ENCODE data around the gene PPP1R14C.

- TF ChIP-seq CTCF (IDR thresholded peaks at IDR 0.05), result no peak
- TF ChIP-seq RAD21 (conservative IDR thresholded peaks at IDR 0.05 in 1 of 2, IDR thresholded peaks at IDR 0.05 in 1 of 2), result no peak
- TF ChIP-seq KDM5A (IDR thresholded peaks at IDR 0.05), result no peak
- TF ChIP-seq CBX2 (IDR thresholded peaks at IDR 0.05; ENCODE audit: borderline replicate concordance, low read depth), result no peak
- TF ChIP-seq USF2 (IDR thresholded peaks at IDR 0.05), result no peak
- TF ChIP-seq MAX (IDR thresholded peaks at IDR 0.05), result no peak
- TF ChIP-seq JUN (IDR thresholded peaks at IDR 0.05), result no peak
- no peak for TF ChIP-seq MAFK (IDR thresholded peaks at IDR 0.05; ENCODE audit: partially characterized antibody)
- TF ChIP-seq E2F6 (IDR thresholded peaks at IDR 0.05; ENCODE audit: borderline replicate concordance, low read depth), result no peak
- TF ChIP-seq REST (IDR thresholded peaks at IDR 0.05), result no peak
- no peak for TF ChIP-seq CEBPB (IDR thresholded peaks at IDR 0.05)
Measured at GRCh38 chr6:150150821-150151646, 8.2 kb downstream of the PPP1R14C start.
